HUDEP-2 (cell line): Measurements from ENCODE around the gene LSM8.
"Not testable (repeated sequence)": the region's sequence is repeated elsewhere in the genome, so short reads cannot be mapped to it uniquely, and the experiment has no call there.

Source experiments
- DNase-seq, 76 experiments: peaks; one replicate each; lab custom pipeline; 2025; ENCODE audit not compliant: unreplicated experiment in 76 of 76; lab: John Stamatoyannopoulos, UW

Gene LSM8

GRCh38 chr7:118195837-118196474 lies 12.0 kb downstream of the LSM8 start:
- DNase-seq = peak in 48 of 76 experiments; percentile 1 to 64 (median 26)

GRCh38 chr7:118202061-118202460 lies 18.1 kb downstream of the LSM8 start:
- DNase-seq = no peak

DNA sequence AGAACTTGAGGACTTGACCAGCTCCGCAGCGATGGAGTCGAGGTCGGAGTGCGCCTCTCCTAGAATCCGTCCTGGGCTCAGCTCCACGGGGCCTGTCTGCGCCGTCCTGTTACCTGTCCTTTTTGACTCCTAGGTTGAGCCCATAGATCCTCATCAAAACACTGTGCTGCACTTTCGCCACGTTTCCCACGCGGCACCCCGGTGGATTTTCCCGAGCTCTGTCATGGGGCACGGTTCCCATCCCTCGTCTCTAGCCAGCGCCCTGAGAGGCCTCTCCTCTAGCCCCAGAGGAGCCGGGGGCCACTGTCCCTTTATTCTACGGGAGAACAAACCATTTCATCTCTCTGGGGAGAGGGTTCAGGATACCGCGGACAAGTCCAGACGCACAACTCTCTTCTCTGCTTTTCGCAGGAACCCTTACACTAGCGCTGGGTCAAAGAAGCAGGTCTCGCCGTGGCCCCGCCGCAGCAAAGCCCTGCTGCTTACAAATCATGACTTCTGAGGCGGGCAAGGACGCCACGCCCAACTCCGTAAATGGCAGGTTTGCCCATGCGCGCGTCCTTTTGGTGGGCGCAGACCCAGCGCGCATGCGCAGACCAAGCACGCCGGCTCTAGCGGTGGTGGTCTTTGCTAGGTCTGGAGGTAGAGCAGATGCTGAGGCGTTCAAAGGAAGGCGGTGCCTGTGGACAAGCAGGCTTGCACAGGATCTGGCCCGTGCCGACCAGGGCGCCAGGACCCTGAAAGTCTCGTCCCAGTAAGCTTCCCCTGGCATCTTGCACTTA lies 30.3 kb downstream of the LSM8 start:
- peak in 7 of 76 experiments; percentile 1 to 15 (median 4) for DNase-seq

- DNase-seq = no peak
Observed at GRCh38 chr7:118214833-118215182, 30.8 kb downstream of the LSM8 start.

- DNase-seq = no peak
Observed at GRCh38 chr7:118217210-118217619, 33.3 kb downstream of the LSM8 start.

DNA sequence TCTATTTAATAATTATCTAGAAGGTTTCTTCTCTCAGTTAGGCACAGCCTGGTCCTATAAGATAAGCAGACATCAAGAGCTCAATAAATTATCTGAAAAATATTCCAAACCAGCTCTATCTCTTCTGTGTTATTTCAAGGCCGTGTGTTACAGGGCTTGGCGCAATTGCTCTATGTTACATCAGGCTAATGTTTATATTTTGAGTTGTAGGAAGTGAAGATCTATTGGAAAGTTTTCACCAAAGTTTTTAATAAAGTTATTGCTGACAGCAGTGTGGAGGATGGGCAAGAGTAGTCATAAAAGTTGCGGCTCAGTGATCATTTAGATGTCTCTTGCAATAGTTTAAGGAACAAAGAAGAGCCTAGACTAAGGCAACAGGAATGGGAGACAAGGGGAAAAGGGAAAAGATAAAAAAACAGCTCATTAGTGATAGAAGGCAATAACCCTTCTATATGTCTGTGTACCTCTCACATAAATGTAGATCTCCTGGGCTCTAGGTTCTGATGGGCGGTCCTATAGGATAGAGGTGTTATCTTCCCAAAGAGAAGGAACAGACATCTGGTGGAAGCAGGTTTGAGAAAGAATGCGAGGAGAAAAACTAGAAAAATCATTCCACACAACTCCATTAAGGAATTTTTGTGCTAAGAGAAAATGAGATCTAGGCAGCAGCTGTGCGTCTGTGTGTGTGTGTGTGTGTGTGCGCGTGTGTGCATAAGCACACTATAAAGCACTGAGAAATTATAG lies 34.6 kb downstream of the LSM8 start:
- DNase-seq = no peak

GRCh38 chr7:118219157-118219512 lies 35.2 kb downstream of the LSM8 start:
- no peak for DNase-seq

DNA sequence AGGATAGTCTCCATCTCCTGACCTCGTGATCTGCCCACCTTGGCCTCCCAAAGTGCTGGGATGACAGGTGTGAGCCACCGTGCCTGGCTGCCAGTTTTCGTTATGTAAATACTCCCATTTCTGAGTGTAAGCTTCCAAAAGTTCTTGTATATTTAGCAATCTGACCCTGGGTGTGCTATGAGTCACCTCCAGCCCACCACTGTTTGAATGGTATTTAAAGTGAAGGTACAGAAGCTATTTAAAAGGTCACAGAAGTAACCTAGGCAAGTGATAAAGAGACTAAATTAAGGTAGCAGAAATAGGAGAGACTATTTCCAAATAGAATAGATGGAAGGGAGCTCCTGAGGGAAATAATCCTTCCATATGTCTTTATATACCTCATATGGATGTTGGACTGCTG lies 36.6 kb downstream of the LSM8 start:
- no peak for DNase-seq

DNA sequence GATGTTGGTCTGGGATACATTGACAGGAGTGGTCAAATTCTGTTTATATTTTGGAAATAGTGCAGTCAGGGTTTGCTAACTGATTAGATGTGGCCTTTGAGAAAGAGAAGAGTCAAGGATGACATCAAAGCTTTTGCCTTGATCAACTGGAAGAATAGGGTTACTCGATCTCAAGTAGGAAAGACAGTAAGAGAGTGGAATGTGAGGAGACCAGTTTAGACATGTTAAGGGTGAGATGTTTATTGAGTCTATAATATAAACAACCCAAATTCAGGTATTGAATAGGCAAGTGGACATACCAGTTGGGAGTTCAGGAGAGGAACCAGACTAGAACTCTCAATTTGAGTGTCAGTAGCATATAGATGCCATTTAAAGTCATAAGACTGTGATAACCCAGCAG lies 38.6 kb downstream of the LSM8 start:
- DNase-seq = no peak

DNA sequence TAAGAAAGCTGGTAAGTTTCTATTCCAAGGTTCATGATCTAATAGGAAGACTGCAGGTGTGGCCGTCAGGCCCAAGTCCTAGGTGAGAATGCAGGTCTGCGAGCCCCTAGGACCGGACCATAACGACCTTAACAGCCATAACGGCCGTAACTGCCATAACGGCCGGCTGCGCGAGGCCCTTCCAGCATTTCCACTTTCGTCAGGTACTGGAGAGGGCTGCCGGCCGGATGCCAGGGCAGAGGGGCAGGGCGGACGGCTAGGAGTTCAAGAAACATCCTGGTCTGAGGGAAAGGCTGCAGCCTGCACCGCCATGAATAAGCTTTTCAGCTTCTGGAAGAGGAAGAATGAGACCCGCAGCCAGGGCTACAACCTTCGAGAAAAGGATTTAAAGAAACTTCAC lies 40.6 kb downstream of the LSM8 start, which contains the start of gene ANKRD7:
TSS of gene ANKRD7 (plus strand) at position 184 of the 400 bp plus-strand sequence. CDS start at position 311, 127 bp downstream.
- DNase-seq = no peak

- DNase-seq = no peak
Observed at GRCh38 chr7:118232837-118233236, 48.9 kb downstream of the LSM8 start.

- DNase-seq = no peak
Observed at GRCh38 chr7:118233799-118234198, 49.8 kb downstream of the LSM8 start.

- DNase-seq = no peak
Observed at GRCh38 chr7:118239014-118239413, 55.0 kb downstream of the LSM8 start.

DNA sequence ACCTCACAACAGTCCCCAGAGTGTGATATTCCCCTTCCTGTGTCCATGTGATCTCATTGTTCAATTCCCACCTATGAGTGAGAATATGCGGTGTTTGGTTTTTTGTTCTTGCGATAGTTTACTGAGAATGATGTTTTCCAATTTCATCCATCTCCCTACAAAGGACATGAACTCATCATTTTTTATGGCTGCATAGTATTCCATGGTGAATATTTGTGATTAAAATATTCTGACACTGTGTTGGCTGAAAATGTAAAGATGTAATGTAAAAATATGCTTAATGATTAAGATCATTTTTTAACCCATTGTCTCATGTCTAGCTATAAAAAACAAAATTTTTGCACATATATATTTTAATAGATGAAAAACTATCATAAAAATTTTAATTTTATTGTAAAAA lies 56.4 kb downstream of the LSM8 start:
- DNase-seq = not testable (repeated sequence)
